ENCODE measurements around the gene ECE2.

DNA sequence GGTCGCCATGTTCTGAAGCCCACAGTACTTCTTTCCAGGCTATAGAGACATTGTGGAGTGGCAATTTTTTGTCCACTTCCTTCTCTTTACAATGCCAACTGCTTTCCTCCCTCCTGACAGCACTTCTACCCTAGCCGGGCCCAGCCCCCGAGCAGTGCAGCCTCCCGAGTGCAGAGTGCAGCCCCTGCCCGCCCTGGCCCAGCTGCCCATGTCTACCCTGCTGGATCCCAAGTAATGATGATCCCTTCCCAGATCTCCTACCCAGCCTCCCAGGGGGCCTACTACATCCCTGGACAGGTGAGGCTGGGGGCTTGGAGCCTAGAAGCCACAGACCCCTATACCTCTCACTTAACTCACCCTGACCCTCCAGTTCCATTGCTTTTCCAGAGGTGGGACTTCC is 41.4 kb downstream of the ECE2 start:
- TF ChIP-seq, protein P1, sequence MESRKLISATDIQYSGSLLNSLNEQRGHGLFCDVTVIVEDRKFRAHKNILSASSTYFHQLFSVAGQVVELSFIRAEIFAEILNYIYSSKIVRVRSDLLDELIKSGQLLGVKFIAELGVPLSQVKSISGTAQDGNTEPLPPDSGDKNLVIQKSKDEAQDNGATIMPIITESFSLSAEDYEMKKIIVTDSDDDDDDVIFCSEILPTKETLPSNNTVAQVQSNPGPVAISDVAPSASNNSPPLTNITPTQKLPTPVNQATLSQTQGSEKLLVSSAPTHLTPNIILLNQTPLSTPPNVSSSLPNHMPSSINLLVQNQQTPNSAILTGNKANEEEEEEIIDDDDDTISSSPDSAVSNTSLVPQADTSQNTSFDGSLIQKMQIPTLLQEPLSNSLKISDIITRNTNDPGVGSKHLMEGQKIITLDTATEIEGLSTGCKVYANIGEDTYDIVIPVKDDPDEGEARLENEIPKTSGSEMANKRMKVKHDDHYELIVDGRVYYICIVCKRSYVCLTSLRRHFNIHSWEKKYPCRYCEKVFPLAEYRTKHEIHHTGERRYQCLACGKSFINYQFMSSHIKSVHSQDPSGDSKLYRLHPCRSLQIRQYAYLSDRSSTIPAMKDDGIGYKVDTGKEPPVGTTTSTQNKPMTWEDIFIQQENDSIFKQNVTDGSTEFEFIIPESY (IDR thresholded peaks at IDR 0.05; ENCODE audit: borderline replicate concordance, low read depth), result no peak
- TF ChIP-seq CTCF (IDR thresholded peaks at IDR 0.05), result no peak
- no peak for TF ChIP-seq RAD21 (IDR thresholded peaks at IDR 0.05; ENCODE audit: low read length)
- TF ChIP-seq, protein P2, sequence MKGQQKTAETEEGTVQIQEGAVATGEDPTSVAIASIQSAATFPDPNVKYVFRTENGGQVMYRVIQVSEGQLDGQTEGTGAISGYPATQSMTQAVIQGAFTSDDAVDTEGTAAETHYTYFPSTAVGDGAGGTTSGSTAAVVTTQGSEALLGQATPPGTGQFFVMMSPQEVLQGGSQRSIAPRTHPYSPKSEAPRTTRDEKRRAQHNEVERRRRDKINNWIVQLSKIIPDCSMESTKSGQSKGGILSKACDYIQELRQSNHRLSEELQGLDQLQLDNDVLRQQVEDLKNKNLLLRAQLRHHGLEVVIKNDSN (IDR thresholded peaks at IDR 0.05; ENCODE audit: borderline replicate concordance, low read depth), result no peak
- no peak for TF ChIP-seq EP300 (IDR thresholded peaks at IDR 0.05; ENCODE audit: borderline replicate concordance in 1 of 2, low read depth in 1 of 2, low read length in 1 of 2)
- TF ChIP-seq MAX (IDR thresholded peaks at IDR 0.05; ENCODE audit: low read depth), result no peak
- TF ChIP-seq FOXM1 (IDR thresholded peaks at IDR 0.05; ENCODE audit: low read depth), result no peak
- TF ChIP-seq POLR2AphosphoS5 (IDR thresholded peaks at IDR 0.05; ENCODE audit: low read depth, low read length), result no peak
- TF ChIP-seq YY1 (IDR thresholded peaks at IDR 0.05; ENCODE audit: low read depth), result no peak
- TF ChIP-seq EZH2phosphoT487 (IDR thresholded peaks at IDR 0.05; ENCODE audit: borderline replicate concordance, low read depth), result no peak
- no peak for TF ChIP-seq SMC3 (IDR thresholded peaks at IDR 0.05; ENCODE audit: low read depth, low read length)
- no peak for TF ChIP-seq CHD2 (IDR thresholded peaks at IDR 0.05; ENCODE audit: low read length, partially characterized antibody)
- no peak for TF ChIP-seq MXI1 (IDR thresholded peaks at IDR 0.05; ENCODE audit: low read depth, low read length)

All from SK-N-SH (cell line).